Hepatocyte (in vitro differentiated cells): ENCODE results near the gene SELENOF. TPM values are rescaled to one million over a fixed set of nuclear protein-coding genes. Genes with fewer than 3 reads are reported as not detected.

Experiments used
- DNase-seq: peaks from one replicate; pipeline ENCODE4 v3.0.0-alpha.2; 2016; ENCODE audit warnings: low spot score
- H2AFZ ChIP-seq: fragments of 200-600 bp; sonication (generic); 2 replicates; pipeline ENCODE4 v1.6.0; 2016; ENCODE audit warnings: antibody characterized with exemption, mild to moderate bottlenecking
- H3K27ac ChIP-seq: fragments of 200-600 bp; sonication (generic); 2 replicates; pipeline ENCODE4 v1.5.1; 2016; ENCODE audit warnings: mild to moderate bottlenecking
- H3K27me3 ChIP-seq: fragments of 200-600 bp; sonication (generic); 2 replicates; pipeline ENCODE4 v1.6.1; 2016
- H3K36me3 ChIP-seq: fragments of 200-600 bp; sonication (generic); replicated peaks from 2 replicates; pipeline ENCODE4 v1.5.1; 2016; ENCODE audit warnings: low read depth; ENCODE audit not compliant: insufficient read depth
- H3K4me1 ChIP-seq: fragments of 200-600 bp; sonication (generic); 2 replicates; pipeline ENCODE4 v1.5.1; 2016; ENCODE audit warnings: mild to moderate bottlenecking, moderate library complexity; ENCODE audit not compliant: insufficient read depth
- H3K4me2 ChIP-seq: fragments of 200-600 bp; sonication (generic); 2 replicates; pipeline ENCODE4 v1.6.0; 2016
- H3K4me3 ChIP-seq: fragments of 200-600 bp; sonication (generic); 2 replicates; pipeline ENCODE4 v1.5.1; 2016; ENCODE audit warnings: mild to moderate bottlenecking
- H3K79me2 ChIP-seq: fragments of 200-600 bp; sonication (generic); 2 replicates; pipeline ENCODE4 v1.6.0; 2017; ENCODE audit warnings: mild to moderate bottlenecking
- H3K9me2 ChIP-seq: fragments of 200-600 bp; sonication (generic); replicated peaks from 2 replicates; pipeline ENCODE4 v1.6.0; 2017; ENCODE audit warnings: mild to moderate bottlenecking; ENCODE audit not compliant: insufficient read depth
- H3K9me3 ChIP-seq: fragments of 200-600 bp; sonication (generic); 2 replicates; pipeline ENCODE4 v1.5.1; 2016; ENCODE audit warnings: low read depth, mild to moderate bottlenecking
- H4K20me1 ChIP-seq: fragments of 200-600 bp; sonication (generic); 2 replicates; pipeline ENCODE4 v1.6.0; 2016; ENCODE audit warnings: mild to moderate bottlenecking; ENCODE audit not compliant: insufficient read depth, poor library complexity, severe bottlenecking
- EZH2 ChIP-seq: fragments of 200-600 bp; sonication (generic); IDR thresholded peaks from 2 replicates; pipeline ENCODE4 v1.6.1; 2016; ENCODE audit warnings: antibody characterized with exemption, mild to moderate bottlenecking, borderline replicate concordance
- EZH2phosphoT487 ChIP-seq: fragments of 200-600 bp; sonication (generic); IDR thresholded peaks from one replicate; pipeline ENCODE4 v1.6.1; 2018; ENCODE audit warnings: antibody characterized with exemption, mild to moderate bottlenecking, low read depth, moderate library complexity; ENCODE audit not compliant: unreplicated experiment, severe bottlenecking
- WGBS: methylation state at CpG from one replicate; pipeline ENCODE4 v1.1.6; 2016; ENCODE audit warnings: low lambda C conversion rate; ENCODE audit errors: missing lambda C conversion rate; 5-methylcytosine and 5-hydroxymethylcytosine counted together
- polyA plus RNA-seq: library from polyadenylated mRNA; unstranded; fragments of >200 nt; fragmentation: Nextera tagmentation; extraction: Ambion mirVana; gene quantifications from 2 replicates; pipeline ENCODE4 v1.2.1, GENCODE V29; 2016
- total RNA-seq: library from RNA; depleted of rRNA; stranded (reverse); fragments of >200 nt; gene quantifications from 2 replicates; pipeline ENCODE4 v1.2.3, GENCODE V29; 2014
- TF ChIP-seq, protein P1 (sequence below): fragments of 200-600 bp; sonication (generic); IDR thresholded peaks from 2 replicates; pipeline ENCODE4 v1.5.1; 2016; ENCODE audit warnings: antibody characterized with exemption, mild to moderate bottlenecking; ENCODE audit not compliant: poor library complexity

SELENOF gene
- total and polyA plus RNA-seq, 2 experiments from 2014 or later: 168 to 193 TPM

GRCh38 chr1:86845514-86845913, 68.4 kb downstream of the SELENOF start:
- Histone ChIP-seq H2AFZ (no peak overlapping the region), H3K36me3 (no peaks in the 10 kb centered on the region), H3K79me2 (no peaks in the 10 kb centered on the region), H3K4me2 (no peak overlapping the region), H4K20me1 (no peaks in the 10 kb centered on the region), H3K4me3 (no peak overlapping the region), H3K9me3 (no peaks in the 10 kb centered on the region), H3K27ac (no peak overlapping the region), H3K4me1 (no peaks in the 10 kb centered on the region), H3K27me3 (no peaks in the 10 kb centered on the region), H3K9me2 (no peaks in the 10 kb centered on the region)
- no peak for DNase-seq
- TF ChIP-seq EZH2: no peak
- no peak for TF ChIP-seq EZH2phosphoT487
- TF ChIP-seq, protein P1, sequence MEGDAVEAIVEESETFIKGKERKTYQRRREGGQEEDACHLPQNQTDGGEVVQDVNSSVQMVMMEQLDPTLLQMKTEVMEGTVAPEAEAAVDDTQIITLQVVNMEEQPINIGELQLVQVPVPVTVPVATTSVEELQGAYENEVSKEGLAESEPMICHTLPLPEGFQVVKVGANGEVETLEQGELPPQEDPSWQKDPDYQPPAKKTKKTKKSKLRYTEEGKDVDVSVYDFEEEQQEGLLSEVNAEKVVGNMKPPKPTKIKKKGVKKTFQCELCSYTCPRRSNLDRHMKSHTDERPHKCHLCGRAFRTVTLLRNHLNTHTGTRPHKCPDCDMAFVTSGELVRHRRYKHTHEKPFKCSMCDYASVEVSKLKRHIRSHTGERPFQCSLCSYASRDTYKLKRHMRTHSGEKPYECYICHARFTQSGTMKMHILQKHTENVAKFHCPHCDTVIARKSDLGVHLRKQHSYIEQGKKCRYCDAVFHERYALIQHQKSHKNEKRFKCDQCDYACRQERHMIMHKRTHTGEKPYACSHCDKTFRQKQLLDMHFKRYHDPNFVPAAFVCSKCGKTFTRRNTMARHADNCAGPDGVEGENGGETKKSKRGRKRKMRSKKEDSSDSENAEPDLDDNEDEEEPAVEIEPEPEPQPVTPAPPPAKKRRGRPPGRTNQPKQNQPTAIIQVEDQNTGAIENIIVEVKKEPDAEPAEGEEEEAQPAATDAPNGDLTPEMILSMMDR: no peak
- 89% methylated on average over 3 of the region's 3 CpGs for WGBS

DNA sequence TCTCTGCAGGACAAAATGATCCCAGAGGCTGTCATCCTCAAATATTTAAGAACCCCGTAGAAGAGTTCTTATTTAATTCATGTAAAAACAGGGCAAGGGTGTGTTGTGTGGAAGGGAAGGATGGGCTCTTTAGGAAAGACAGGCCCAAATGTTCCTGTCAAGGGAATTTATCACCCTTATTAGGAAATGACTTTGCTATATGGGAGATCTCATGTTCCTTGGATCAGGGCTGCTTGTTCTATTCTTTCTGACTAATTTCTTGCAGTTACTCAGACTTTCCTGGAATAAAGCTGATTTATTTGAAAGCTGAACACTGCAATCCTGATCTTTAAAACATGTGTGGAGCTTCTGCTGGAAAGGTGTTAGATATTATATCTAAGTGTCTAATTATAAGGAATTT, 72.8 kb downstream of the SELENOF start:
- DNase-seq: no peak
- Histone ChIP-seq H3K36me3 (no peaks in the 10 kb centered on the region), H3K4me2 (no peak overlapping the region), H4K20me1 (no peaks in the 10 kb centered on the region), H3K9me2 (no peaks in the 10 kb centered on the region), H3K27ac (no peak overlapping the region), H3K4me1 (no peaks in the 10 kb centered on the region), H3K9me3 (no peaks in the 10 kb centered on the region), H3K27me3 (no peaks in the 10 kb centered on the region), H3K4me3 (no peak overlapping the region), H2AFZ (no peak overlapping the region), H3K79me2 (no peaks in the 10 kb centered on the region)
- 77% methylated on average over 1 of the region's 1 CpG for WGBS
- no peak for TF ChIP-seq EZH2phosphoT487
- TF ChIP-seq, protein P1: no peak
- no peak for TF ChIP-seq EZH2

DNA sequence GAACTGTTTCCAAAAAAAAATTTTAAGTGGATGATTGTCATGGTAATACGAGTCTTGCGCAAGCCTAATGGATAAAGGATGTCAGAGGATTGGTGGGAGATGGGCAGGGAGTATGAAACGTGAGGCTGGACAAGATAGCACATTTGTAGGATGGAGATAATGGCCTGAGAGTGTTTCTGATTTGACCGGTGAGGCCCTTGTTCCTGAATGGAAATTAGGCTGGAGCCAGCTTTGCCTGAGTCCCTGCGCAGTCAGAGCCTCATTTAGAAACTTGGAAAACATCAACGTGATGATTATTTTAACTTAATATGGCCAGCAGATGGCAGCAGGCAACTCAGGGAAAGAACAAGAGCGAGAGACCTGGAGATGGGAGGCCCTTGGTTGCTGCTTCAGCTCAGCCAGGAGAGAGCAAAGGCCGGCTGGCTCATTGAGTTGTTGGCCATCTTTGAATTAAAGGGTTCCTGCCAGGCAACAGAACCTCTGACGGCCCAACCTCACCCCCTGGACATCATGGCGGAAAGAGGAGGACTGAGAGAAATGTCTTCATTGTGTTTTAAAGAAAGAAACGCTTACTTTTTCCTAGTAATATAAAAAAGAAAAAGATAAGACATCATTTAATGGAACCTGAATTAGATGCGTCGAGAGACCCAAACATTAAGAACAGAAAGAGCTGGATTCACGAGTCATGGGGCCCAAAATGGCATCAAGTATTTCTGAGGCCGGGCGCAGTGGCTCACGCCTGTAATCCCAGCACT, 80.3 kb downstream of the SELENOF start:
- Histone ChIP-seq H3K79me2 (no peaks in the 10 kb centered on the region), H3K4me2 (no peak overlapping the region), H3K36me3 (no peaks in the 10 kb centered on the region), H3K27me3 (no peaks in the 10 kb centered on the region), H3K9me3 (no peaks in the 10 kb centered on the region), H3K9me2 (no peaks in the 10 kb centered on the region), H3K4me3 (no peak overlapping the region), H2AFZ (peak overlapping the region; percentile 7), H3K27ac (no peak overlapping the region), H4K20me1 (no peaks in the 10 kb centered on the region), H3K4me1 (no peaks in the 10 kb centered on the region)
- WGBS: 57% methylated on average over 17 of the region's 17 CpGs
- peak; percentile 91 for DNase-seq
- no peak for TF ChIP-seq EZH2
- TF ChIP-seq, protein P1: peak; percentile 67
- no peak for TF ChIP-seq EZH2phosphoT487

GRCh38 chr1:86832433-86832832, 81.5 kb downstream of the SELENOF start:
- no peak overlapping the region for H2AFZ ChIP-seq

More at GRCh38 chr1:86832433-86832832, 81.5 kb downstream of the SELENOF start:
- Histone ChIP-seq H3K9me2 (no peaks in the 10 kb centered on the region), H3K4me3 (no peak overlapping the region), H3K9me3 (no peaks in the 10 kb centered on the region), H3K27ac (no peak overlapping the region), H3K4me2 (no peak overlapping the region), H3K4me1 (no peaks in the 10 kb centered on the region), H4K20me1 (no peaks in the 10 kb centered on the region), H3K36me3 (no peaks in the 10 kb centered on the region), H3K27me3 (no peaks in the 10 kb centered on the region), H3K79me2 (no peaks in the 10 kb centered on the region)
- DNase-seq: no peak
- WGBS: 74% methylated on average over 1 of the region's 1 CpG
- TF ChIP-seq, protein P1: no peak
- TF ChIP-seq EZH2 (no peak), EZH2phosphoT487 (no peak)
